SK-N-SH (cell line): ENCODE results near the gene MAN2A2.

Source experiments
- EZH2phosphoT487 ChIP-seq: fragments of 200-600 bp; sonication (generic); IDR thresholded peaks from 2 replicates; pipeline ENCODE4 v1.6.1; 2017; ENCODE audit warnings: low read depth, mixed run types, mild to moderate bottlenecking, antibody characterized with exemption, moderate library complexity, borderline replicate concordance
- FOXM1 ChIP-seq: IDR thresholded peaks from 2 replicates; pipeline ENCODE4 v1.4.0; 2012; ENCODE audit warnings: low read depth, mild to moderate bottlenecking
- GABPA ChIP-seq: IDR thresholded peaks from 2 replicates; pipeline ENCODE4 v1.4.0; 2012; ENCODE audit warnings: low read depth, mild to moderate bottlenecking
- RFX5 ChIP-seq: IDR thresholded peaks from 2 replicates; pipeline ENCODE4 v1.6.1; 2012; ENCODE audit warnings: mild to moderate bottlenecking, improper control_type of control experiment, low read length
- RXRA ChIP-seq: IDR thresholded peaks from 2 replicates; pipeline ENCODE4 v1.4.0; 2012; ENCODE audit warnings: low read depth, mild to moderate bottlenecking, borderline replicate concordance
- TAF1 ChIP-seq: IDR thresholded peaks from 2 replicates; pipeline ENCODE4 v1.6.1; 2012; ENCODE audit warnings: low read depth, mild to moderate bottlenecking, low read length, moderate library complexity, borderline replicate concordance
- USF1 ChIP-seq: IDR thresholded peaks from 2 replicates; pipeline ENCODE4 v1.4.0; 2012; ENCODE audit warnings: low read depth, borderline replicate concordance
- USF2 ChIP-seq: fragments of 150-350 bp; IDR thresholded peaks from 2 replicates; pipeline ENCODE4 v1.6.1; 2017; ENCODE audit warnings: antibody characterized with exemption, low read length, low read depth, borderline replicate concordance
- YY1 ChIP-seq: IDR thresholded peaks from 2 replicates; pipeline ENCODE4 v1.4.0; 2012; ENCODE audit warnings: low read depth, mild to moderate bottlenecking
- TF ChIP-seq, protein P1 (sequence below): fragments of 200-600 bp; sonication (generic); IDR thresholded peaks from 2 replicates; pipeline ENCODE4 v1.6.1; 2017; ENCODE audit warnings: antibody characterized with exemption, mild to moderate bottlenecking, moderate library complexity

- TF ChIP-seq EZH2phosphoT487 (no peak), GABPA (no peak), RFX5 (no peak), USF1 (no peak), RXRA (no peak), USF2 (no peak), FOXM1 (no peak), YY1 (no peak), TAF1 (no peak)
- TF ChIP-seq, protein P1, sequence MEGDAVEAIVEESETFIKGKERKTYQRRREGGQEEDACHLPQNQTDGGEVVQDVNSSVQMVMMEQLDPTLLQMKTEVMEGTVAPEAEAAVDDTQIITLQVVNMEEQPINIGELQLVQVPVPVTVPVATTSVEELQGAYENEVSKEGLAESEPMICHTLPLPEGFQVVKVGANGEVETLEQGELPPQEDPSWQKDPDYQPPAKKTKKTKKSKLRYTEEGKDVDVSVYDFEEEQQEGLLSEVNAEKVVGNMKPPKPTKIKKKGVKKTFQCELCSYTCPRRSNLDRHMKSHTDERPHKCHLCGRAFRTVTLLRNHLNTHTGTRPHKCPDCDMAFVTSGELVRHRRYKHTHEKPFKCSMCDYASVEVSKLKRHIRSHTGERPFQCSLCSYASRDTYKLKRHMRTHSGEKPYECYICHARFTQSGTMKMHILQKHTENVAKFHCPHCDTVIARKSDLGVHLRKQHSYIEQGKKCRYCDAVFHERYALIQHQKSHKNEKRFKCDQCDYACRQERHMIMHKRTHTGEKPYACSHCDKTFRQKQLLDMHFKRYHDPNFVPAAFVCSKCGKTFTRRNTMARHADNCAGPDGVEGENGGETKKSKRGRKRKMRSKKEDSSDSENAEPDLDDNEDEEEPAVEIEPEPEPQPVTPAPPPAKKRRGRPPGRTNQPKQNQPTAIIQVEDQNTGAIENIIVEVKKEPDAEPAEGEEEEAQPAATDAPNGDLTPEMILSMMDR: no peak
Observed at GRCh38 chr15:90860450-90860849, 42.7 kb upstream of the MAN2A2 start.
